Lung (tissue), 12 donors: ENCODE data around the gene GABRG3. TPM values are rescaled to one million over a fixed set of nuclear protein-coding genes. Genes with fewer than 3 reads are reported as not detected.

ENCODE experiments used
- ATAC-seq: fragments of 200-7000 bp; cut with Tn5 transposase; one replicate; pipeline ENCODE4 v1.9.1; 2020; ENCODE audit warnings: moderate number of reproducible peaks; ENCODE audit not compliant: insufficient read depth, low FRiP score
- DNase-seq, 3 donors: peaks; one replicate each; pipeline ENCODE4 v3.0.0-alpha.2; 2013 to 2017
- H3K27ac ChIP-seq, 2 donors: one replicate each; pipeline ENCODE4 v1.5.1; 2013; ENCODE audit warnings: mild to moderate bottlenecking in 2 of 2, moderate library complexity in 2 of 2, control low read depth in 1 of 2, inconsistent platforms in 1 of 2, low read depth in 1 of 2, low read length in 1 of 2
- H3K27me3 ChIP-seq, 3 donors: one replicate each; pipeline ENCODE4 v1.5.1; 2013; ENCODE audit warnings: low read length in 2 of 3; ENCODE audit not compliant: control insufficient read depth in 3 of 3, insufficient read depth in 3 of 3
- H3K36me3 ChIP-seq, 4 donors: one replicate each; pipeline ENCODE4 v1.5.1; 2013; ENCODE audit warnings: low read length in 4 of 4, mild to moderate bottlenecking in 1 of 4, moderate library complexity in 1 of 4; ENCODE audit not compliant: control insufficient read depth in 4 of 4, insufficient read depth in 4 of 4
- H3K4me1 ChIP-seq, 5 donors: one replicate each; pipeline ENCODE4 v1.5.1; 2013; ENCODE audit warnings: low read length in 5 of 5, mild to moderate bottlenecking in 2 of 5, moderate library complexity in 1 of 5; ENCODE audit not compliant: control insufficient read depth in 5 of 5, insufficient read depth in 5 of 5
- H3K4me3 ChIP-seq: one replicate; pipeline ENCODE4 v1.5.1; 2013; ENCODE audit warnings: mild to moderate bottlenecking, control low read depth, moderate library complexity
- H3K9ac ChIP-seq, 2 donors: one replicate each; pipeline ENCODE4 v1.5.1; 2013; ENCODE audit warnings: low read length in 2 of 2, control low read depth in 1 of 2; ENCODE audit not compliant: insufficient read depth in 1 of 2
- H3K9me3 ChIP-seq, 4 donors: one replicate each; pipeline ENCODE4 v1.5.1; 2013; ENCODE audit warnings: low read length in 3 of 4, mild to moderate bottlenecking in 1 of 4, moderate library complexity in 1 of 4; ENCODE audit not compliant: control insufficient read depth in 4 of 4, insufficient read depth in 3 of 4
- CTCF ChIP-seq: IDR thresholded peaks from 2 replicates; pipeline ENCODE4 v1.5.1; 2012; ENCODE audit warnings: mild to moderate bottlenecking; ENCODE audit errors: control extremely low read depth, extremely low read depth
- WGBS, 2 donors: extraction: QIAGEN DNeasy Blood & Tissue Kit; methylation state at CpG; one replicate each; pipeline ENCODE4 v1.1.7; 2013; 5-methylcytosine and 5-hydroxymethylcytosine counted together
- polyA plus RNA-seq, 2 donors: library from polyadenylated mRNA; stranded (reverse); fragments of 200-250 nt; gene quantifications; one replicate each; pipeline ENCODE4 v1.2.1, GENCODE V29; 2013
- total RNA-seq, 2 donors: library from RNA; depleted of rRNA in 1 of 2; stranded (reverse); fragments of >200 nt in 1 of 2; gene quantifications; one replicate each; pipeline ENCODE4 v1.2.1, GENCODE V29; 2014 to 2021
- donor health status: control.
- donor health status: control.
- donor health status: Bipolar disorder and iron deficiency.
- donor health status: healthy.
- donor health status: DM: yes; HTN: yes; CAD: no.

The GABRG3 gene
- total and polyA plus RNA-seq, 4 donors = 16.9 TPM; not detected in 3

- TF ChIP-seq CTCF = no peak
- Histone ChIP-seq H3K9ac (no peak overlapping the region), H3K4me3 (no peak overlapping the region), H3K4me1 (peaks cover 0 to 21% (median under 1%) of the 10 kb centered on the region in 5 donors), H3K36me3 (no peaks in the 10 kb centered on the region), H3K27ac (no peak overlapping the region), H3K27me3 (no peaks in the 10 kb centered on the region), H3K9me3 (peaks cover 0 to 12% (median 0%) of the 10 kb centered on the region in 4 donors)
- ATAC-seq = no peak
- WGBS, 2 donors = 90% methylated on average over 14 of the region's 14 CpGs
- DNase-seq = no peak
These were observed 487.5 kb downstream of the GABRG3 start for GRCh38 chr15:27458345-27459084.

GRCh38 chr15:27459836-27460235 lies 488.9 kb downstream of the GABRG3 start:
- Histone ChIP-seq H3K9ac (no peak overlapping the region), H3K9me3 (peaks cover 0 to 12% (median 0%) of the 10 kb centered on the region in 4 donors), H3K27ac (no peak overlapping the region), H3K4me3 (no peak overlapping the region), H3K36me3 (no peaks in the 10 kb centered on the region), H3K27me3 (no peaks in the 10 kb centered on the region), H3K4me1 (peaks cover 0 to 25% (median 5%) of the 10 kb centered on the region in 5 donors)
- no peak for TF ChIP-seq CTCF
- ATAC-seq (no peak), DNase-seq (no peak)
- WGBS, 2 donors = 81 to 86% methylated on average over 4 of the region's 4 CpGs

GRCh38 chr15:27461181-27461580 lies 490.2 kb downstream of the GABRG3 start:
- Histone ChIP-seq H3K4me1 (peaks cover 0 to 36% (median 5%) of the 10 kb centered on the region in 5 donors), H3K9ac (no peak overlapping the region), H3K9me3 (peaks cover 0 to 6% (median 0%) of the 10 kb centered on the region in 4 donors), H3K27me3 (no peaks in the 10 kb centered on the region), H3K36me3 (no peaks in the 10 kb centered on the region), H3K4me3 (no peak overlapping the region), H3K27ac (no peak overlapping the region)
- WGBS, 2 donors = 82 to 91% methylated on average over 5 of the region's 5 CpGs
- no peak for ATAC-seq
- DNase-seq = peak; percentile 42 to 66 (median 61)
- TF ChIP-seq CTCF = no peak
